H1 (cell line): Measurements from ENCODE around the gene PKD1L1. TPM values are rescaled to one million over a fixed set of nuclear protein-coding genes. Genes with fewer than 3 reads are reported as not detected.

Experiments used
- CTCF ChIA-PET: fragments of 300-600 bp; sonication (Branson Sonifier 250); formaldehyde crosslinking; loops from one replicate; lab custom pipeline; 2021; ENCODE audit not compliant: partially characterized antibody; lab: Charles Lee
- POLR2A ChIA-PET: fragments of 300-600 bp; sonication (Branson Sonifier 250); formaldehyde crosslinking; loops from one replicate; lab custom pipeline; 2021; ENCODE audit warnings: inconsistent platforms; ENCODE audit not compliant: partially characterized antibody; lab: Charles Lee
- DNase-seq, 2 experiments: peaks; one replicate each; pipeline versions ENCODE4 v3.0.0 to v3.0.0-alpha.2; 2010 to 2022; ENCODE audit warnings: low spot score in 2 of 2, low read depth in 1 of 2, mixed read lengths in 1 of 2
- FAIRE-seq: peaks from 2 replicates; lab custom pipeline; 2011; peaks lifted over from hg19 to GRCh38; lab: Jason Lieb, UNC
- H2AFZ ChIP-seq: 2 replicates; pipeline ENCODE4 v1.8.1; 2012; ENCODE audit warnings: low read length, inconsistent platforms
- H2AK5ac ChIP-seq: 2 replicates; pipeline ENCODE4 v1.6.1; 2013; ENCODE audit warnings: low read depth, low read length
- H2BK120ac ChIP-seq: replicated peaks from 2 replicates; pipeline ENCODE3; 2013; ENCODE audit warnings: low read depth, low read length, inconsistent platforms
- H2BK12ac ChIP-seq: 2 replicates; pipeline ENCODE4 v1.6.1; 2013; ENCODE audit warnings: low read depth, low read length
- H2BK15ac ChIP-seq: 2 replicates; pipeline ENCODE4 v1.6.1; 2013; ENCODE audit warnings: low read length
- H2BK20ac ChIP-seq: 2 replicates; pipeline ENCODE4 v1.6.1; 2013; ENCODE audit warnings: low read length
- H2BK5ac ChIP-seq: 2 replicates; pipeline ENCODE4 v1.6.1; 2013; ENCODE audit warnings: low read depth, low read length
- H3K14ac ChIP-seq: 2 replicates; pipeline ENCODE4 v1.6.1; 2013; ENCODE audit warnings: inconsistent platforms; ENCODE audit not compliant: insufficient read length
- H3K18ac ChIP-seq: 2 replicates; pipeline ENCODE4 v1.6.1; 2013; ENCODE audit warnings: low read length; ENCODE audit errors: extremely low read depth
- H3K23ac ChIP-seq: 2 replicates; pipeline ENCODE4 v1.6.1; 2013; ENCODE audit warnings: inconsistent platforms; ENCODE audit not compliant: insufficient read length
- H3K23me2 ChIP-seq: 2 replicates; pipeline ENCODE4 v1.6.1; 2013; ENCODE audit warnings: low read depth, low read length
- H3K27ac ChIP-seq: 2 replicates; pipeline ENCODE4 v1.6.1; 2011; ENCODE audit warnings: low read depth, low read length, inconsistent platforms
- H3K27me3 ChIP-seq, 4 experiments: replicated peaks in 1 of 4; 1 replicate in 1 of 4; 2 replicates in 3 of 4; pipeline versions ENCODE4 v1.6.1 to v1.8.1; 2011 to 2013; ENCODE audit warnings: low read length in 3 of 4, mild to moderate bottlenecking in 3 of 4, inconsistent platforms in 2 of 4, mixed read lengths in 2 of 4, moderate library complexity in 1 of 4; ENCODE audit not compliant: control insufficient read depth in 3 of 4, insufficient read depth in 3 of 4; ENCODE audit errors: extremely low read depth in 1 of 4
- H3K36me3 ChIP-seq, 4 experiments: 2 replicates each; pipeline versions ENCODE4 v1.6.1 to v1.8.1; 2011 to 2013; ENCODE audit warnings: mild to moderate bottlenecking in 4 of 4, low read length in 3 of 4, moderate library complexity in 2 of 4, control low read depth in 1 of 4, inconsistent platforms in 1 of 4; ENCODE audit not compliant: insufficient read depth in 4 of 4, control insufficient read depth in 2 of 4
- H3K4ac ChIP-seq: replicated peaks from 2 replicates; pipeline ENCODE3; 2013; ENCODE audit warnings: low read length, low read depth, mixed read lengths, inconsistent platforms; ENCODE audit not compliant: insufficient read length
- H3K4me1 ChIP-seq, 4 experiments: replicated peaks in 1 of 4; 1 replicate in 1 of 4; 2 replicates in 3 of 4; pipeline versions ENCODE4 v1.6.1 to v1.8.1; 2011 to 2013; ENCODE audit warnings: low read length in 3 of 4, inconsistent platforms in 2 of 4, mixed read lengths in 1 of 4; ENCODE audit not compliant: insufficient read depth in 4 of 4, control insufficient read depth in 3 of 4
- H3K4me2 ChIP-seq, 2 experiments: 2 replicates each; pipeline versions ENCODE4 v1.6.1 to v1.8.1; 2011 to 2013; ENCODE audit warnings: low read depth in 2 of 2, low read length in 2 of 2, control low read depth in 1 of 2, inconsistent platforms in 1 of 2, mild to moderate bottlenecking in 1 of 2; ENCODE audit not compliant: insufficient read depth in 1 of 2
- H3K4me3 ChIP-seq, 4 experiments: fragments of 200-600, 300-600 bp in 1 of 4; sonication (generic), shearing (Covaris generic), sonication (Bioruptor Twin) in 1 of 4; 2 replicates each; pipeline versions ENCODE4 v1.5.1 to v1.8.1; 2011 to 2016; ENCODE audit warnings: low read length in 4 of 4, low read depth in 3 of 4, control low read depth in 2 of 4, inconsistent platforms in 2 of 4, mild to moderate bottlenecking in 2 of 4, mixed read lengths in 1 of 4, moderate library complexity in 1 of 4; ENCODE audit not compliant: insufficient read depth in 2 of 4; ENCODE audit errors: extremely low read depth in 1 of 4
- H3K56ac ChIP-seq: replicated peaks from 2 replicates; pipeline ENCODE3; 2013; ENCODE audit warnings: low read depth, mild to moderate bottlenecking, mixed read lengths, low read length, inconsistent platforms; ENCODE audit not compliant: insufficient read length
- H3K79me1 ChIP-seq: 2 replicates; pipeline ENCODE4 v1.6.1; 2013; ENCODE audit warnings: low read depth, low read length, control low read depth
- H3K79me2 ChIP-seq, 2 experiments: 2 replicates each; pipeline versions ENCODE4 v1.6.1 to v1.8.1; 2012 to 2013; ENCODE audit warnings: low read length in 2 of 2, mild to moderate bottlenecking in 2 of 2, inconsistent platforms in 1 of 2; ENCODE audit not compliant: insufficient read depth in 2 of 2, control insufficient read depth in 1 of 2
- H3K9ac ChIP-seq, 4 experiments: replicated peaks in 1 of 4; 1 replicate in 1 of 4; 2 replicates in 3 of 4; pipeline versions ENCODE4 v1.6.1 to v1.8.1; 2011 to 2013; ENCODE audit warnings: low read depth in 3 of 4, low read length in 3 of 4, control low read depth in 2 of 4, mild to moderate bottlenecking in 2 of 4, moderate library complexity in 2 of 4, inconsistent platforms in 1 of 4; ENCODE audit errors: extremely low read depth in 1 of 4
- H3K9me3 ChIP-seq, 2 experiments: 2 replicates each; pipeline versions ENCODE4 v1.6.1 to v1.8.1; 2012 to 2013; ENCODE audit warnings: mild to moderate bottlenecking in 2 of 2, moderate library complexity in 2 of 2, control low read depth in 1 of 2, inconsistent platforms in 1 of 2, low read depth in 1 of 2, low read length in 1 of 2, mixed read lengths in 1 of 2; ENCODE audit not compliant: insufficient read depth in 2 of 2
- H4K20me1 ChIP-seq, 2 experiments: replicated peaks in 1 of 2; 2 replicates each; pipeline versions ENCODE3 to v1.8.1; 2011 to 2013; ENCODE audit warnings: inconsistent platforms in 2 of 2, low read length in 2 of 2, mild to moderate bottlenecking in 1 of 2; ENCODE audit not compliant: insufficient read depth in 2 of 2, control insufficient read depth in 1 of 2
- H4K5ac ChIP-seq: 2 replicates; pipeline ENCODE4 v1.6.1; 2013; ENCODE audit warnings: low read length, low read depth, mixed read lengths, inconsistent platforms; ENCODE audit not compliant: insufficient read length
- H4K8ac ChIP-seq: 2 replicates; pipeline ENCODE4 v1.8.0; 2013; ENCODE audit warnings: mild to moderate bottlenecking, moderate library complexity, low read length, inconsistent platforms; ENCODE audit not compliant: insufficient read depth; ENCODE audit errors: extremely low read depth
- H4K91ac ChIP-seq: replicated peaks from 2 replicates; pipeline ENCODE3; 2013; ENCODE audit warnings: low read length, mixed read lengths, inconsistent platforms; ENCODE audit not compliant: insufficient read length
- CTCF ChIP-seq, 3 experiments: IDR thresholded peaks; 1 replicate in 2 of 3; 2 replicates in 1 of 3; pipeline versions ENCODE4 v1.5.1 to v1.6.1; 2011; ENCODE audit warnings: low read length in 3 of 3, mild to moderate bottlenecking in 3 of 3, inconsistent platforms in 2 of 3, low read depth in 1 of 3, moderate library complexity in 1 of 3; ENCODE audit not compliant: insufficient read depth in 1 of 3; ENCODE audit errors: control extremely low read depth in 1 of 3
- EZH2 ChIP-seq: fragments of 200-600 bp; sonication (generic); IDR thresholded peaks from 2 replicates; pipeline ENCODE4 v1.7.1; 2012; ENCODE audit warnings: low read depth, mild to moderate bottlenecking, moderate library complexity, low read length, inconsistent platforms; ENCODE audit not compliant: severe bottlenecking
- RAD21 ChIP-seq, 2 experiments: IDR thresholded peaks in 1 of 2; conservative IDR thresholded peaks in 1 of 2; 2 replicates each; pipeline ENCODE4 v1.6.1; 2011; ENCODE audit warnings: low read depth in 2 of 2, low read length in 2 of 2, improper control_type of control experiment in 1 of 2, inconsistent platforms in 1 of 2, mild to moderate bottlenecking in 1 of 2, moderate library complexity in 1 of 2
- WGBS, 2 experiments: shearing (Covaris generic) in 1 of 2; methylation state at CpG; one replicate each; pipeline versions ENCODE4 v1.1.6 to v1.1.7; 2013 to 2015; ENCODE audit warnings: low lambda C conversion rate in 2 of 2, mixed read lengths in 2 of 2, inconsistent platforms in 1 of 2, low coverage in 1 of 2, missing lambda C conversion rate in 1 of 2; ENCODE audit not compliant: insufficient replicate concordance in 2 of 2, insufficient coverage in 1 of 2, insufficient read length in 1 of 2; ENCODE audit errors: extremely low coverage in 1 of 2, missing lambda C conversion rate in 1 of 2; 5-methylcytosine and 5-hydroxymethylcytosine counted together
- polyA plus RNA-seq, 7 experiments: library from polyadenylated mRNA; depleted of rRNA in 3 of 7; stranded (reverse) in 5 of 7; unstranded in 2 of 7; fragments of >200 nt in 5 of 7; fragments of 200-250 nt in 2 of 7; gene quantifications; 1 replicate in 5 of 7; 2 replicates in 1 of 7; 4 replicates in 1 of 7; pipeline versions ENCODE4 v1.2.1 to v1.2.3, GENCODE V29; 2011 to 2013; ENCODE audit warnings: missing spikeins in 2 of 7, mixed read lengths in 2 of 7
- total RNA-seq: library from RNA; stranded (reverse); fragmentation: NEBNext Ultra II Directional; extraction: Animal tissue kit (Norgen Biotek cat#: 25700); gene quantifications from 2 replicates; pipeline ENCODE4 v1.2.1, GENCODE V29; 2021

Gene PKD1L1
- total and polyA plus RNA-seq, 2 of the 8 experiments (the other 6 are each of a cell fraction or from before 2014, with no cell fraction given) = 0.22 to 0.35 TPM

GRCh38 chr7:47988496-47989386 is 40.5 kb upstream of the PKD1L1 start:
- Histone ChIP-seq H2BK120ac (no peak overlapping the region), H3K4me3 (no peak overlapping the region), H3K23ac (no peak overlapping the region), H4K20me1 (no peaks in the 10 kb centered on the region), H2AFZ (no peak overlapping the region), H3K36me3 (no peaks in the 10 kb centered on the region), H2AK5ac (no peak overlapping the region), H3K9me3 (no peaks in the 10 kb centered on the region), H3K4ac (no peak overlapping the region), H3K79me1 (no peaks in the 10 kb centered on the region), H3K4me2 (no peak overlapping the region), H3K4me1 (peaks cover 0 to 5% (median 0%) of the 10 kb centered on the region in 4 experiments; a peak in 5 of 7 replicates), H3K56ac (no peak overlapping the region), H2BK15ac (no peak overlapping the region), H4K5ac (no peak overlapping the region), H4K91ac (no peak overlapping the region), H3K18ac (no peak overlapping the region), H4K8ac (no peak overlapping the region), H2BK12ac (no peak overlapping the region), H3K9ac (no peak overlapping the region), H3K23me2 (no peaks in the 10 kb centered on the region), H3K27me3 (no peaks in the 10 kb centered on the region), H3K14ac (no peak overlapping the region), H3K79me2 (no peaks in the 10 kb centered on the region), H2BK20ac (no peak overlapping the region), H3K27ac (no peak overlapping the region), H2BK5ac (no peak overlapping the region)
- DNase-seq = no peak
- FAIRE-seq = peak; percentile 28
- ChIA-PET POLR2A (interaction anchor here (1.0 to 2.6 kb wide), 3 partner anchors 98 to 107 kb away, joined by 3 to 12 read pairs (median 4); partner anchors contain the start of gene UPP1), CTCF (interaction anchor here (0.7 to 2.7 kb wide), 25 partner anchors 9 to 150 kb away, joined by 3 to 15 read pairs (median 3); partner anchors contain the start of gene HUS1)
- 93% methylated on average over 8 of the region's 8 CpGs; no CpG with 5 or more reads in 1 of the 2 experiments for WGBS, 2 experiments
- TF ChIP-seq RAD21 (IDR thresholded peaks at IDR 0.05 in 1 of 2, conservative IDR thresholded peaks at IDR 0.05 in 1 of 2; ENCODE audit: low read depth in 2 of 2, low read length in 2 of 2) (peak; percentile 12 to 40; a peak in 2 of 4 replicates), EZH2 (no peak), CTCF (IDR thresholded peaks at IDR 0.05; ENCODE audit: control extremely low read depth in 1 of 3, insufficient read depth in 1 of 3, low read depth in 1 of 3, low read length in 3 of 3) (peak in 2 of 3 experiments; percentile 36 to 58; a peak in 2 of 4 replicates)
